SK-N-MC (cell line): ENCODE results near the gene ENKUR.
"Not testable (repeated sequence)": the region's sequence is repeated elsewhere in the genome, so short reads cannot be mapped to it uniquely, and the experiment has no call there.

Experiments used
- DNase-seq: peaks from one replicate; pipeline ENCODE4 v3.0.0-alpha.2; 2011; ENCODE audit warnings: low read depth, low spot score
- H3K27ac ChIP-seq: fragments of 200-600 bp; sonication (generic); 2 replicates; pipeline ENCODE4 v1.5.1; 2016; ENCODE audit warnings: mixed run types
- H3K36me3 ChIP-seq: fragments of 200-600 bp; sonication (generic); 2 replicates; pipeline ENCODE4 v1.6.1; 2017; ENCODE audit warnings: antibody characterized with exemption, low read length, mixed read lengths; ENCODE audit not compliant: insufficient read depth
- H3K4me3 ChIP-seq: fragments of 200-600 bp; sonication (generic); 2 replicates; pipeline ENCODE4 v1.5.1; 2016
- H3K9ac ChIP-seq: fragments of 200-600 bp; sonication (generic); 2 replicates; pipeline ENCODE4 v1.8.0; 2017; ENCODE audit warnings: mixed run types, mixed read lengths; ENCODE audit not compliant: insufficient read length
- H3K9me3 ChIP-seq: fragments of 200-600 bp; sonication (generic); 2 replicates; pipeline ENCODE4 v1.6.1; 2017; ENCODE audit warnings: low read depth, mild to moderate bottlenecking, antibody characterized with exemption, low read length, moderate library complexity, mixed read lengths
- EZH2 ChIP-seq: fragments of 200-600 bp; sonication (generic); IDR thresholded peaks from one replicate; pipeline ENCODE4 v1.6.1; 2017; ENCODE audit warnings: antibody characterized with exemption
- FOXP2 ChIP-seq: optimal IDR thresholded peaks from 2 replicates; pipeline ENCODE3; 2011; ENCODE audit warnings: mild to moderate bottlenecking, moderate library complexity; ENCODE audit not compliant: insufficient read depth; ENCODE audit errors: extremely low read length, control extremely low read depth
- POLR2AphosphoS5 ChIP-seq: IDR thresholded peaks from 2 replicates; pipeline ENCODE4 v1.6.1; 2012; ENCODE audit warnings: mild to moderate bottlenecking, low read depth, low read length, borderline replicate concordance

Gene ENKUR

DNA sequence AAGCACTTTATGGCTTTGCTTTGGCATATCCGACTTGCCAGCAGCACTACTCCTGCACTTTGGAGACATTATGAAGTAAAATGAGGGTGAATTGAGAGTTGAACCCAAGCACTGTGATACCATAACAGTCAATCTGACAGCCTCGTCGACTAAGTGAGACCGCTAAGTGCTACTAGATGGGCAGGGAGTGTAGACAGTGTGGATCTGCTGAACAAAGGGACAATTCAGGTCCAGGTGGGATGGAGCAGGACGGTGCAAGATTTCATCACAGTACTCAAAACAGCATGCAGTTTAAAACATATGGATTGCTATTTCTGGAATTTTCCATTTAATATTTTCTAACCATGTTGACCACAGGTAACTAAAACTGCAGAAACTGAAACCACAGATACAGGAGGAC is 42.8 kb downstream of the ENKUR start:
- Histone ChIP-seq H3K4me3 (no peak overlapping the region), H3K9ac (no peak overlapping the region), H3K27ac (no peak overlapping the region), H3K9me3 (no peaks in the 10 kb centered on the region), H3K36me3 (no peaks in the 10 kb centered on the region)
- TF ChIP-seq EZH2, result no peak
- TF ChIP-seq POLR2AphosphoS5, result no peak
- TF ChIP-seq FOXP2, result no peak
- no peak for DNase-seq

DNA sequence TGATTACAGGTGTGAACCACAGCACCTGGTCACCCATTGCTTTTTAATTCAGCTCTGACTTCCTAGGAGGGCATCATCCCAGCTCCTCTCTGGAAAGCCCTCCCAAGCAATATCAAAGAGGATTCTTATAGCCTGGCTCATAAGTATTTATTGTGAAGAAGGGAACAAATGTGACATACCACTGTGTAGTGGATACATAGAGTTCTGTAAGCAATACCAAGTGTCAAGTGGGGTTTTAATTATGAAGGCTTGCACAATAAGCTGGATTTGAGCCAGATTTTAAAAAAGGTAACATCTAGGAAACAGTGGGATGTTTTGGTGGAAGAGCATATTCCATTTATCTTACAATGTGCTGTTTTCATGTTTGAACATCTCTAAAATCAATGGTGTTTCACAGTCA is 44.6 kb downstream of the ENKUR start:
- Histone ChIP-seq H3K27ac (no peak overlapping the region), H3K9ac (no peak overlapping the region), H3K4me3 (no peak overlapping the region), H3K9me3 (no peaks in the 10 kb centered on the region), H3K36me3 (no peaks in the 10 kb centered on the region)
- no peak for TF ChIP-seq EZH2
- no peak for TF ChIP-seq POLR2AphosphoS5
- TF ChIP-seq FOXP2, result no peak
- DNase-seq, result no peak

DNA sequence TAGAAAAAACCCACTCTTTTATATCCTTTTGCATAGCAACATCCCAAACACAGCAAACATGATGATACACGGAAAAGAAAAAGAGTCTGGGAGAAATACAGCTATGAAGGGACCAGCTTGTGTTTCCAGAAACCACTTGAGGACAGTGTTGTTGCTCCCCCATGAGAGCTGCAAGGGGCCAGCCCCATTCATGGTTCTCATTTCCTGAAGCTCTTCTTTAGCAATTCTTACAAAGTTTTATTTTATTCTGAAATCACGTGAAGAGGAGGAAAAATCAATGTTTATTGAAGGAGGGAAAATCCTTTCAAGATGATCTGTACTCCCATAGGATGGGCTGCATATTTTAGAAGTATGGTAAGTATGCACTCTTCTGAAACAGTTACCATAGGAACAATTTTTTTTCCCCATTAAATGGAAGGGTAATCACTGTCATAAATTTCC is 46.1 kb downstream of the ENKUR start:
- TF ChIP-seq POLR2AphosphoS5, result no peak
- no peak for TF ChIP-seq FOXP2
- no peak for TF ChIP-seq EZH2
- DNase-seq, result no peak
- no peak overlapping the region for H3K4me3 ChIP-seq
- H3K9me3 ChIP-seq, result no peaks in the 10 kb centered on the region
- no peak overlapping the region for H3K27ac ChIP-seq
- no peak overlapping the region for H3K9ac ChIP-seq
- no peaks in the 10 kb centered on the region for H3K36me3 ChIP-seq

DNA sequence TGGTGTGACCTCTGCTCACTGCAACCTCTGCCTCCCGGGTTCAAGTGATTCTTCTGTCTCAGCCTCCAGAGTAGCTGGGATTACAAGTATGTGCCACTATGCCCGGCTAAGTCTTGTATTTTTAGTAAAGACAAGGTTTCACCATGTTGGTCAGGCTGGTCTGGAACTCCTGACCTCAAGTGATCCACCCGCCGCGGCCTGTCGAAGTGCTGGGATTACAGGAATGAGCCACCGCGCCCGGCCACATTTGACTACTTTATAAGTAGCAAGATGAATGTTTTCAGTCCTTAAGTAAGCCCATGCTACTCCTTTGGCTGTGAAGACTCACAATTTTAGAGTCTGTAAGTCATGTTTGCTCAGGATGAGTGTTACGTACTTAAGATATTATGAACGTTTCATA is 47.0 kb downstream of the ENKUR start:
- not testable (repeated sequence) for DNase-seq, H3K9ac ChIP-seq, H3K4me3 ChIP-seq, H3K9me3 ChIP-seq, H3K36me3 ChIP-seq, H3K27ac ChIP-seq

DNA sequence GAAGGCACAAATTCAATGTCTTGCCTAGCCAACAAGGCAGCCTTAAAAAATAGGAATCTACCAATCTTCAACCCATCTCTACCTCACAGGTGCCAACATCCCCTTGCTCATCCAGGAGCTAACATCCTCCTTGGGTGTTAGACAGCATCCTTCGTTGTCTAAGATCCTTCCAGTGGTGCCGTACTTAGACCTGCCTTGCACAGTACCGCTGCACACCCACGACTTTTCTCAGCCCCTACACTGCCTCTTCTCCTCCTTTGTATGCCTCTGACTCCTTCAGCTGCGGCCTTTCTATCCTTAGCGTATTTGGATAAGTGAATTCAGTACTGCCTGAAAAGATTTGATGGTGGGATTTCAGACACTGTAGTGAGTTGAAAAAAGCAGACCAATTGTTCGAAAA is 47.6 kb downstream of the ENKUR start:
- Histone ChIP-seq H3K9ac (no peak overlapping the region), H3K36me3 (no peaks in the 10 kb centered on the region), H3K9me3 (no peaks in the 10 kb centered on the region), H3K4me3 (no peak overlapping the region), H3K27ac (no peak overlapping the region)
- DNase-seq, result no peak
- TF ChIP-seq FOXP2 (no peak), POLR2AphosphoS5 (no peak), EZH2 (no peak)

DNA sequence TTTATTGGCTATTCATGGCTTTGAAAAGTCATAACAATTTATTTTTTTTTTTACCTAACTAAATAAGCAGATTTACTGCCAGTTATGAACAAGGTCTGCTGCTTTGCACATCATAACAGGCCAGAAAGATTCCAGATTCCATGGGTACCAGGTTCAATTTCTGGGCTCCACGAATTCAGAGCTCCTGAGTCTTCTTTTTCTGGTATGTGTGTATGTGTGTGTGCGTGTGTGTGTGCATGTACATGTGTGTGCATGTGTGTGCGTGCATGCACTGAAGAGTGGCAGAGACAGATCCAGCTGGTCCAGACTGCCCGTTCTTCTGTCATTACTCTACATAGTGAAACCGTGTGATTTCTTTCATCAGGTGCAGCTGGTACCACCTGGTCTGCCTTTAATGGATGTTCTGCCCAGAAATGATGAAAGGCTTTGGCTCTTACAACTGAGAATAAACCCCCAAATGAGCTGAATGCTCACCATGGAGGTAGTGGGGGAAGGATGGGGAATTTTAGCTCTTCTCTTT is 48.9 kb downstream of the ENKUR start:
- H3K4me3 ChIP-seq, result no peak overlapping the region
- no peak overlapping the region for H3K27ac ChIP-seq
- no peak for DNase-seq
- no peaks in the 10 kb centered on the region for H3K36me3 ChIP-seq
- no peak overlapping the region for H3K9ac ChIP-seq
- TF ChIP-seq EZH2 (no peak), FOXP2 (no peak), POLR2AphosphoS5 (no peak)
- no peaks in the 10 kb centered on the region for H3K9me3 ChIP-seq

DNA sequence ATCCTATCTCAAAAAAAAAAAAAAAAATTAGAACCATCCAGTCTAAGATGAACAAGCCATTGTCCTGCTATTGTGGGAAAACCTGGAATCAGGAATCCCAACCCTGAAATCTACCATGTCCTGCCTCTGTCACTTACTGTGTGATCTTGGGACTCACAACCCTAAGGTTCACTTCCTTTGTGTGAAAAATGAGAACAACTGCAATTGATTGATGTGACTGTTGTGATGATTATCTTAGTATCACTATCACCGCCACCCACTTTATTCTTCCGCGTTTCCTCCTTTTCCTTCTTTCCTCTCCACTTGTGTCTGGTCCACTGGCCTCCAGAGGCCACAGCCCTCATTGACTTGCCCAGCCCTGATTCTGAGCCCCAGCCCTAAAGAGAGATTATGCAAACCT is 50.9 kb downstream of the ENKUR start:
- TF ChIP-seq EZH2 (no peak), FOXP2 (no peak), POLR2AphosphoS5 (no peak)
- Histone ChIP-seq H3K9ac (no peak overlapping the region), H3K4me3 (no peak overlapping the region), H3K9me3 (no peaks in the 10 kb centered on the region), H3K27ac (no peak overlapping the region), H3K36me3 (no peaks in the 10 kb centered on the region)
- no peak for DNase-seq

DNA sequence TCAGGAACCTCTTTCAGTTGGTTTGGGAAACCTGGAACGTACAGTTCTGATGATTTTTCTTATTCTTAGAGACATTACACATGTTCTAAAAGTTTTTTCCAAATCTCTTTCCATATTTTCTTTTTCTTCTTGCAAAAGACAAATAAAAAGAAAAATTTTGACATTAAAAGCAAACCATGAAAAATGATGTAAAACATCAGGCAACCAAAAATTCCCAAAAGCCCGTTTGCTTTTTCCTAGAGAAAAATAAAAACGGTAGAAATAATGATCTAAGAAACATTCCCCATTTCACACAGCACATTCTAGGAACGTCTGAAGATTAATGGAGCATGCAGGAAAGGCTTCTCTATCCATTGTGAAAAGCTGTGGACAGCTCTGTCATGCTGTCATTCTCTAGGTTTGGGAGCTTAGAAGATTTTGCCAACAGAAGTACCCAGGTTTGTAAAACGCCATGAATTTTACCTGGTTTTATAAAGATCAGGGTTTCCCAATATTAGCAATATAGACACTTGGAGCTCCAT is 52.4 kb downstream of the ENKUR start:
- H3K4me3 ChIP-seq, result no peak overlapping the region
- no peak for DNase-seq
- no peak overlapping the region for H3K9ac ChIP-seq
- H3K36me3 ChIP-seq, result no peaks in the 10 kb centered on the region
- no peaks in the 10 kb centered on the region for H3K9me3 ChIP-seq
- TF ChIP-seq EZH2 (no peak), FOXP2 (no peak), POLR2AphosphoS5 (no peak)
- no peak overlapping the region for H3K27ac ChIP-seq

DNA sequence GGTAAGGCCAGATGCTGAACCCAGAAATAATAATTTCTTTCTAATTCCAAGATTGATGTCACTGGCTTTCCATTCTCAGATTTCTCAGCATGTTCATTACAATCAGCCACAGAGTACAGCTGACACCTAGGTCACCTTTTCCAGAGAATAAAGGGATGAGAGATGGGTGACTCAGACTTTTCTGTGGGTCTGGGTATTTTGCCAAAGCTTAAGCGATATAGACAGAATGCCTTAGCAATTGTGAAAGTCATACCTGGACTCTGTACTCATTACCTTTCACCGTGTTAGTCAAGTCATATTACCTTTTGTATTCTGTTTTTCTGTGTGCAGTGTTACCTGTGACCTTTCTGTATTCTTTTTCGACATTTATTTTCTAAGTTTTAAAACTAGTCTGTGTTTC is 53.0 kb downstream of the ENKUR start:
- DNase-seq, result no peak
- H3K4me3 ChIP-seq, result no peak overlapping the region

More for the DNA sequence above, 53.0 kb downstream of the ENKUR start:
- Histone ChIP-seq H3K9ac (no peak overlapping the region), H3K27ac (no peak overlapping the region), H3K36me3 (no peaks in the 10 kb centered on the region), H3K9me3 (no peaks in the 10 kb centered on the region)
- no peak for TF ChIP-seq POLR2AphosphoS5
- TF ChIP-seq EZH2, result no peak
- TF ChIP-seq FOXP2, result no peak
